H1 (cell line): Measurements from ENCODE around the gene ZNF768. TPM values are rescaled to one million over a fixed set of nuclear protein-coding genes. Genes with fewer than 3 reads are reported as not detected.

Experiments used
- CTCF ChIA-PET: fragments of 300-600 bp; sonication (Branson Sonifier 250); formaldehyde crosslinking; loops from one replicate; lab custom pipeline; 2021; ENCODE audit not compliant: partially characterized antibody; lab: Charles Lee
- POLR2A ChIA-PET: fragments of 300-600 bp; sonication (Branson Sonifier 250); formaldehyde crosslinking; loops from one replicate; lab custom pipeline; 2021; ENCODE audit warnings: inconsistent platforms; ENCODE audit not compliant: partially characterized antibody; lab: Charles Lee
- DNase-seq, 2 experiments: peaks; one replicate each; pipeline versions ENCODE4 v3.0.0 to v3.0.0-alpha.2; 2010 to 2022; ENCODE audit warnings: low spot score in 2 of 2, low read depth in 1 of 2, mixed read lengths in 1 of 2
- FAIRE-seq: peaks from 2 replicates; lab custom pipeline; 2011; peaks lifted over from hg19 to GRCh38; lab: Jason Lieb, UNC
- H2AFZ ChIP-seq: 2 replicates; pipeline ENCODE4 v1.8.1; 2012; ENCODE audit warnings: low read length, inconsistent platforms
- H2AK5ac ChIP-seq: 2 replicates; pipeline ENCODE4 v1.6.1; 2013; ENCODE audit warnings: low read depth, low read length
- H2BK120ac ChIP-seq: replicated peaks from 2 replicates; pipeline ENCODE3; 2013; ENCODE audit warnings: low read depth, low read length, inconsistent platforms
- H2BK12ac ChIP-seq: 2 replicates; pipeline ENCODE4 v1.6.1; 2013; ENCODE audit warnings: low read depth, low read length
- H2BK15ac ChIP-seq: 2 replicates; pipeline ENCODE4 v1.6.1; 2013; ENCODE audit warnings: low read length
- H2BK20ac ChIP-seq: 2 replicates; pipeline ENCODE4 v1.6.1; 2013; ENCODE audit warnings: low read length
- H2BK5ac ChIP-seq: 2 replicates; pipeline ENCODE4 v1.6.1; 2013; ENCODE audit warnings: low read depth, low read length
- H3K14ac ChIP-seq: 2 replicates; pipeline ENCODE4 v1.6.1; 2013; ENCODE audit warnings: inconsistent platforms; ENCODE audit not compliant: insufficient read length
- H3K18ac ChIP-seq: 2 replicates; pipeline ENCODE4 v1.6.1; 2013; ENCODE audit warnings: low read length; ENCODE audit errors: extremely low read depth
- H3K23ac ChIP-seq: 2 replicates; pipeline ENCODE4 v1.6.1; 2013; ENCODE audit warnings: inconsistent platforms; ENCODE audit not compliant: insufficient read length
- H3K23me2 ChIP-seq: 2 replicates; pipeline ENCODE4 v1.6.1; 2013; ENCODE audit warnings: low read depth, low read length
- H3K27ac ChIP-seq: 2 replicates; pipeline ENCODE4 v1.6.1; 2011; ENCODE audit warnings: low read depth, low read length, inconsistent platforms
- H3K27me3 ChIP-seq, 4 experiments: replicated peaks in 1 of 4; 1 replicate in 1 of 4; 2 replicates in 3 of 4; pipeline versions ENCODE4 v1.6.1 to v1.8.1; 2011 to 2013; ENCODE audit warnings: low read length in 3 of 4, mild to moderate bottlenecking in 3 of 4, inconsistent platforms in 2 of 4, mixed read lengths in 2 of 4, moderate library complexity in 1 of 4; ENCODE audit not compliant: control insufficient read depth in 3 of 4, insufficient read depth in 3 of 4; ENCODE audit errors: extremely low read depth in 1 of 4
- H3K36me3 ChIP-seq, 4 experiments: 2 replicates each; pipeline versions ENCODE4 v1.6.1 to v1.8.1; 2011 to 2013; ENCODE audit warnings: mild to moderate bottlenecking in 4 of 4, low read length in 3 of 4, moderate library complexity in 2 of 4, control low read depth in 1 of 4, inconsistent platforms in 1 of 4; ENCODE audit not compliant: insufficient read depth in 4 of 4, control insufficient read depth in 2 of 4
- H3K4ac ChIP-seq: replicated peaks from 2 replicates; pipeline ENCODE3; 2013; ENCODE audit warnings: low read length, low read depth, mixed read lengths, inconsistent platforms; ENCODE audit not compliant: insufficient read length
- H3K4me1 ChIP-seq, 4 experiments: replicated peaks in 1 of 4; 1 replicate in 1 of 4; 2 replicates in 3 of 4; pipeline versions ENCODE4 v1.6.1 to v1.8.1; 2011 to 2013; ENCODE audit warnings: low read length in 3 of 4, inconsistent platforms in 2 of 4, mixed read lengths in 1 of 4; ENCODE audit not compliant: insufficient read depth in 4 of 4, control insufficient read depth in 3 of 4
- H3K4me2 ChIP-seq, 2 experiments: 2 replicates each; pipeline versions ENCODE4 v1.6.1 to v1.8.1; 2011 to 2013; ENCODE audit warnings: low read depth in 2 of 2, low read length in 2 of 2, control low read depth in 1 of 2, inconsistent platforms in 1 of 2, mild to moderate bottlenecking in 1 of 2; ENCODE audit not compliant: insufficient read depth in 1 of 2
- H3K4me3 ChIP-seq, 4 experiments: fragments of 200-600, 300-600 bp in 1 of 4; sonication (generic), shearing (Covaris generic), sonication (Bioruptor Twin) in 1 of 4; 2 replicates each; pipeline versions ENCODE4 v1.5.1 to v1.8.1; 2011 to 2016; ENCODE audit warnings: low read length in 4 of 4, low read depth in 3 of 4, control low read depth in 2 of 4, inconsistent platforms in 2 of 4, mild to moderate bottlenecking in 2 of 4, mixed read lengths in 1 of 4, moderate library complexity in 1 of 4; ENCODE audit not compliant: insufficient read depth in 2 of 4; ENCODE audit errors: extremely low read depth in 1 of 4
- H3K56ac ChIP-seq: replicated peaks from 2 replicates; pipeline ENCODE3; 2013; ENCODE audit warnings: low read depth, mild to moderate bottlenecking, mixed read lengths, low read length, inconsistent platforms; ENCODE audit not compliant: insufficient read length
- H3K79me1 ChIP-seq: 2 replicates; pipeline ENCODE4 v1.6.1; 2013; ENCODE audit warnings: low read depth, low read length, control low read depth
- H3K79me2 ChIP-seq, 2 experiments: 2 replicates each; pipeline versions ENCODE4 v1.6.1 to v1.8.1; 2012 to 2013; ENCODE audit warnings: low read length in 2 of 2, mild to moderate bottlenecking in 2 of 2, inconsistent platforms in 1 of 2; ENCODE audit not compliant: insufficient read depth in 2 of 2, control insufficient read depth in 1 of 2
- H3K9ac ChIP-seq, 4 experiments: replicated peaks in 1 of 4; 1 replicate in 1 of 4; 2 replicates in 3 of 4; pipeline versions ENCODE4 v1.6.1 to v1.8.1; 2011 to 2013; ENCODE audit warnings: low read depth in 3 of 4, low read length in 3 of 4, control low read depth in 2 of 4, mild to moderate bottlenecking in 2 of 4, moderate library complexity in 2 of 4, inconsistent platforms in 1 of 4; ENCODE audit errors: extremely low read depth in 1 of 4
- H3K9me3 ChIP-seq, 2 experiments: 2 replicates each; pipeline versions ENCODE4 v1.6.1 to v1.8.1; 2012 to 2013; ENCODE audit warnings: mild to moderate bottlenecking in 2 of 2, moderate library complexity in 2 of 2, control low read depth in 1 of 2, inconsistent platforms in 1 of 2, low read depth in 1 of 2, low read length in 1 of 2, mixed read lengths in 1 of 2; ENCODE audit not compliant: insufficient read depth in 2 of 2
- H4K20me1 ChIP-seq, 2 experiments: replicated peaks in 1 of 2; 2 replicates each; pipeline versions ENCODE3 to v1.8.1; 2011 to 2013; ENCODE audit warnings: inconsistent platforms in 2 of 2, low read length in 2 of 2, mild to moderate bottlenecking in 1 of 2; ENCODE audit not compliant: insufficient read depth in 2 of 2, control insufficient read depth in 1 of 2
- H4K5ac ChIP-seq: 2 replicates; pipeline ENCODE4 v1.6.1; 2013; ENCODE audit warnings: low read length, low read depth, mixed read lengths, inconsistent platforms; ENCODE audit not compliant: insufficient read length
- H4K8ac ChIP-seq: 2 replicates; pipeline ENCODE4 v1.8.0; 2013; ENCODE audit warnings: mild to moderate bottlenecking, moderate library complexity, low read length, inconsistent platforms; ENCODE audit not compliant: insufficient read depth; ENCODE audit errors: extremely low read depth
- H4K91ac ChIP-seq: replicated peaks from 2 replicates; pipeline ENCODE3; 2013; ENCODE audit warnings: low read length, mixed read lengths, inconsistent platforms; ENCODE audit not compliant: insufficient read length
- POU5F1 ChIP-seq: IDR thresholded peaks from 2 replicates; pipeline ENCODE4 v1.6.1; 2011; ENCODE audit warnings: low read depth, mild to moderate bottlenecking, low read length, moderate library complexity
- RBBP5 ChIP-seq: IDR thresholded peaks from 2 replicates; pipeline ENCODE4 v1.7.1; 2012; ENCODE audit warnings: low read depth, mild to moderate bottlenecking, inconsistent platforms, low read length, moderate library complexity, borderline replicate concordance
- RXRA ChIP-seq: IDR thresholded peaks from 2 replicates; pipeline ENCODE4 v1.6.1; 2011; ENCODE audit warnings: low read depth, mild to moderate bottlenecking, low read length, moderate library complexity; ENCODE audit not compliant: insufficient read depth
- SIN3A ChIP-seq, 2 experiments: IDR thresholded peaks in 1 of 2; conservative IDR thresholded peaks in 1 of 2; 2 replicates each; pipeline ENCODE4 v1.6.1; 2011 to 2012; ENCODE audit warnings: low read length in 2 of 2, improper control_type of control experiment in 1 of 2, low read depth in 1 of 2, mild to moderate bottlenecking in 1 of 2
- TCF12 ChIP-seq: IDR thresholded peaks from 2 replicates; pipeline ENCODE4 v1.6.1; 2011; ENCODE audit warnings: low read depth, mild to moderate bottlenecking, low read length
- TEAD4 ChIP-seq: IDR thresholded peaks from 2 replicates; pipeline ENCODE4 v1.6.1; 2012; ENCODE audit warnings: low read depth, low read length, inconsistent platforms, mixed read lengths
- WGBS, 2 experiments: shearing (Covaris generic) in 1 of 2; methylation state at CpG; one replicate each; pipeline versions ENCODE4 v1.1.6 to v1.1.7; 2013 to 2015; ENCODE audit warnings: low lambda C conversion rate in 2 of 2, mixed read lengths in 2 of 2, inconsistent platforms in 1 of 2, low coverage in 1 of 2, missing lambda C conversion rate in 1 of 2; ENCODE audit not compliant: insufficient replicate concordance in 2 of 2, insufficient coverage in 1 of 2, insufficient read length in 1 of 2; ENCODE audit errors: extremely low coverage in 1 of 2, missing lambda C conversion rate in 1 of 2; 5-methylcytosine and 5-hydroxymethylcytosine counted together
- long read RNA-seq, 2 experiments: library from RNA in 1 of 2; library from capped mRNA in 1 of 2; stranded (forward); transcript quantifications; one replicate each; pipeline ENCODE4 v2.0.0, GENCODE V29; 2021; ENCODE audit warnings: inconsistent platforms in 1 of 2
- polyA minus RNA-seq, 3 experiments: library from RNA; depleted of rRNA, polyadenylated mRNA; stranded (reverse); fragments of >200 nt; gene quantifications; 1 replicate in 2 of 3; 2 replicates in 1 of 3; pipeline ENCODE4 v1.2.3, GENCODE V29; 2011
- polyA plus RNA-seq, 7 experiments: library from polyadenylated mRNA; depleted of rRNA in 3 of 7; stranded (reverse) in 5 of 7; unstranded in 2 of 7; fragments of >200 nt in 5 of 7; fragments of 200-250 nt in 2 of 7; gene quantifications; 1 replicate in 5 of 7; 2 replicates in 1 of 7; 4 replicates in 1 of 7; pipeline versions ENCODE4 v1.2.1 to v1.2.3, GENCODE V29; 2011 to 2013; ENCODE audit warnings: missing spikeins in 2 of 7, mixed read lengths in 2 of 7
- total RNA-seq: library from RNA; stranded (reverse); fragmentation: NEBNext Ultra II Directional; extraction: Animal tissue kit (Norgen Biotek cat#: 25700); gene quantifications from 2 replicates; pipeline ENCODE4 v1.2.1, GENCODE V29; 2021

Gene ZNF768
- total RNA-seq, result 34.7 and 36.1 TPM in 2 replicates
- 47.7 and 63.3 TPM in 2 replicates for polyA plus RNA-seq (2011; rRNA removed)
- polyA plus RNA-seq (2011; cell fraction: cytosol; rRNA removed), result 42.8 TPM
- 40.0 TPM for polyA plus RNA-seq (2011; cell fraction: nucleus; rRNA removed)
- 25.3 to 31.6 TPM (median 27.9 TPM) in 4 replicates for polyA plus RNA-seq (2012, experiment 1 of 2)
- 28.8 TPM for polyA plus RNA-seq (2012, experiment 2 of 2)
- 26.6 TPM for polyA plus RNA-seq (2013, experiment 1 of 2)
- polyA plus RNA-seq (2013, experiment 2 of 2), result 28.4 TPM
- 14.0 and 14.1 TPM in 2 replicates for polyA minus RNA-seq (2011; rRNA and poly(A)+ RNA removed)
- 29.0 TPM for polyA minus RNA-seq (2011; cell fraction: cytosol; rRNA and poly(A)+ RNA removed)
- polyA minus RNA-seq (2011; cell fraction: nucleus; rRNA and poly(A)+ RNA removed), result 15.6 TPM
- long read RNA-seq, experiment 1, transcript ZNF768-201 (2 exons, 2,315 nt), result major isoform, 10 of 27 reads
- long read RNA-seq, experiment 1, partial matches to known transcripts, result 0 of 27 reads
- long read RNA-seq, experiment 1, other reads (novel, unspliced or antisense), result 17 of 27 reads
- long read RNA-seq, experiment 2, partial matches to known transcripts, result 0 of 4 reads
- long read RNA-seq, experiment 2, other reads (novel, unspliced or antisense), result 3 of 4 reads

DNA sequence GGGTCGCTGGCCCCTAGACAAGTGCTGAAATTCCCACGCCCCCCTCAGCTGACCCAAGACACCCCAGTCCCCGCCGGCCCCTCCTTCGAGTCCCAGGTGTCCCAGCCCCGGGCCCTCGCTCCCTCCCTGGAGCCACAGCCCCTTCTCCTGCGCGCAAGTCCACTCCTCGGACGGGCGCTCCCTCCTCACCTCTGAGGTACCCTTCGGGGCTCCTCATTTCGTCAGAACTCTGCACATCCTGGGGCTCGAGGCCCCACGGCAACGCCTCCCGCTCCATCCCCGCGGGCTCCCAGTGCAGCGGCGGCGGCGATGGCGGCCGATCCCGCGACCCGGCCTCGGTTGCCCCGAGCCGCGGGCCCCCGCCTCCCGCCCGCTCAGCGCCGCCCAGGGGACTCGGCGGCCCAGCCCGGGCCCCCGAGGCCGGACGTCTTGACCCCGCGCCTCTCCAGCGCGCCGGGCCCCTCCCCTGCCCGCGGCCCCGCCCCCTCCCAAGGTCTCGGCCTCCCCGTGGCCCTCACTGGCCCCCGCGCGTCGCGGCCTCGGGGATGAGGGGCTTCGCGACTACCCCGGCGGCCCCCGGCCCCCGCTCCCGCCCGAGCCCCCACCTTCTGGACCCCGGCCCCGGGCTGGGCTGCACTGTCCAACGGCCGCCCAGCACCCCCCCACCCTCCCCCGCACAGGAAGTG, at the start of gene ZNF768:
Gene ZNF768 (minus strand): TSS at position 430 of the 686 bp plus-strand sequence. CDS start 153 bp downstream, at position 277.
- peak within 1 kb of the TSS; percentile 82 for H4K8ac ChIP-seq
- peaks cover 0 to 11% (median 2%) of the 10 kb centered on the region in 4 experiments; a peak in 1 of 8 replicates for H3K36me3 ChIP-seq
- peak within 1 kb of the TSS; percentile 84; the same call in 1 of the 2 replicates for H2BK12ac ChIP-seq
- H3K4me1 ChIP-seq, result peaks cover 3 to 6% (median 6%) of the 10 kb centered on the region in 4 experiments; a peak in 6 of 7 replicates
- H3K79me2 ChIP-seq, result no peaks in the 10 kb centered on the region
- peak within 1 kb of the TSS; percentile 81 to 89 for H3K4me2 ChIP-seq
- H3K18ac ChIP-seq, result peak within 1 kb of the TSS; percentile 83
- CTCF ChIA-PET, result interaction anchor here (1.3 to 2.1 kb wide), 5 partner anchors 8 to 96 kb away, joined by 4 to 11 read pairs (median 4); partner anchors contain the start of genes DCTPP1 and ZNF747
- H3K14ac ChIP-seq, result no peak within 1 kb of the TSS
- H4K5ac ChIP-seq, result peak within 1 kb of the TSS; percentile 92
- H2BK5ac ChIP-seq, result peak within 1 kb of the TSS; percentile 97
- H3K4me3 ChIP-seq, result peak within 1 kb of the TSS; percentile 71 to 99 (median 94)
- peak within 1 kb of the TSS; percentile 96 for H3K56ac ChIP-seq
- peak within 1 kb of the TSS; percentile 54 for H2BK120ac ChIP-seq
- no peak within 1 kb of the TSS for H3K4ac ChIP-seq
- peak within 1 kb of the TSS; percentile 61 to 85 (median 74) for H3K9ac ChIP-seq
- no peaks in the 10 kb centered on the region for H3K27me3 ChIP-seq
- no peak within 1 kb of the TSS for H2AK5ac ChIP-seq
- H2BK15ac ChIP-seq, result peak within 1 kb of the TSS; percentile 61; the same call in 1 of the 2 replicates
- FAIRE-seq (no peak), DNase-seq (peak in 1 of 2 experiments; percentile 81)
- H2AFZ ChIP-seq, result peak within 1 kb of the TSS; percentile 56; the same call in 1 of the 2 replicates
- H4K20me1 ChIP-seq, result peaks cover 0 to 7% of the 10 kb centered on the region in 2 experiments
- no peak within 1 kb of the TSS for H3K23ac ChIP-seq
- POLR2A ChIA-PET, result interaction anchor here (1.0 to 5.7 kb wide), 12 partner anchors 9 to 279 kb away, joined by 3 to 48 read pairs (median 5); partner anchors contain the start of genes CD2BP2, DCTPP1, ZNF688 and ZNF689
- no peaks in the 10 kb centered on the region for H3K9me3 ChIP-seq
- H2BK20ac ChIP-seq, result no peak within 1 kb of the TSS
- H3K27ac ChIP-seq, result peak within 1 kb of the TSS; percentile 93
- H4K91ac ChIP-seq, result peak within 1 kb of the TSS; percentile 96
- peaks cover 2% of the 10 kb centered on the region; the same call in 1 of the 2 replicates for H3K23me2 ChIP-seq
- WGBS, 2 experiments, result 5% methylated on average over 12 of the region's 73 CpGs; no CpG with 5 or more reads in 1 of the 2 experiments
- peaks cover 2% of the 10 kb centered on the region; the same call in 1 of the 2 replicates for H3K79me1 ChIP-seq
- TF ChIP-seq POU5F1 (no peak), TCF12 (no peak), RBBP5 (no peak; the same call in 1 of the 2 replicates), RXRA (no peak), SIN3A (conservative IDR thresholded peaks at IDR 0.05 in 1 of 2, IDR thresholded peaks at IDR 0.05 in 1 of 2; ENCODE audit: low read depth in 1 of 2, low read length in 2 of 2) (peak; percentile 97 to 98), TEAD4 (0 out of 2 replicates have a peak, but pooled peaks have one; percentile 5)
